Fibroblast of pulmonary artery (primary cell): ENCODE measurements around the gene DSE.
A peak's percentile ranks its signal among the peaks of the same experiment; 100 is the strongest.

ENCODE experiments used
- DNase-seq: peaks from one replicate; pipeline ENCODE4 v3.0.0-alpha.2; 2010; ENCODE audit warnings: low read depth
- H3K4me3 ChIP-seq: replicated peaks from 2 replicates; pipeline ENCODE4 v1.5.1; 2011; ENCODE audit warnings: low read depth, mild to moderate bottlenecking, control low read depth, low read length, moderate library complexity
- CTCF ChIP-seq: IDR thresholded peaks from 2 replicates; pipeline ENCODE4 v1.5.1; 2011; ENCODE audit warnings: mild to moderate bottlenecking, control low read depth, low read length, inconsistent platforms; ENCODE audit errors: missing control alignments

The DSE gene

GRCh38 chr6:116443105-116443504 is 72.4 kb downstream of the DSE start:
- DNase-seq, result no peak
- H3K4me3 ChIP-seq, result no peak overlapping the region
- TF ChIP-seq CTCF, result no peak

- peak; percentile 73 for TF ChIP-seq CTCF
- DNase-seq, result peak; percentile 72
- H3K4me3 ChIP-seq, result no peak overlapping the region
These were observed 73.3 kb downstream of the DSE start for GRCh38 chr6:116444092-116444491.

- DNase-seq, result no peak
- no peak for TF ChIP-seq CTCF
- H3K4me3 ChIP-seq, result no peak overlapping the region
These were observed 73.8 kb downstream of the DSE start for GRCh38 chr6:116444575-116444974.

- no peak for TF ChIP-seq CTCF
- H3K4me3 ChIP-seq, result no peak overlapping the region
- DNase-seq, result no peak
These were observed 74.4 kb downstream of the DSE start for GRCh38 chr6:116445102-116445501.

- no peak overlapping the region for H3K4me3 ChIP-seq
- no peak for TF ChIP-seq CTCF
- no peak for DNase-seq
These were observed 75.7 kb downstream of the DSE start for GRCh38 chr6:116446399-116446798.

- DNase-seq, result peak; percentile 59
- H3K4me3 ChIP-seq, result peak overlapping the region; percentile 25
- TF ChIP-seq CTCF, result no peak
These were observed 76.3 kb downstream of the DSE start for GRCh38 chr6:116447052-116447451.

GRCh38 chr6:116447496-116448011 is 76.8 kb downstream of the DSE start:
- no peak for TF ChIP-seq CTCF
- peak; percentile 99 for DNase-seq
- no peak overlapping the region for H3K4me3 ChIP-seq
